Right atrium auricular region (tissue), 2 donors: Measurements from ENCODE around the gene ADK. TPM values are rescaled to one million over a fixed set of nuclear protein-coding genes. Genes with fewer than 3 reads are reported as not detected.

ENCODE experiments used
- DNase-seq: peaks from one replicate; pipeline ENCODE4 v3.0.0-alpha.2; 2019; ENCODE audit warnings: low spot score
- H3K27ac ChIP-seq, 2 donors: fragments of 200-600 bp; sonication (generic); 1 replicate in 1 of 2; 2 replicates in 1 of 2; pipeline ENCODE4 v1.5.1; 2016 to 2019
- H3K27me3 ChIP-seq, 2 donors: fragments of 200-600 bp; sonication (generic); one replicate each; pipeline versions ENCODE4 v1.5.1 to v1.6.0; 2017 to 2019
- H3K36me3 ChIP-seq: fragments of 200-600 bp; sonication (generic); one replicate; pipeline ENCODE4 v1.5.1; 2016
- H3K4me1 ChIP-seq, 2 donors: fragments of 200-600 bp; sonication (generic); one replicate each; pipeline versions ENCODE4 v1.5.1 to v1.6.0; 2017 to 2019
- H3K4me3 ChIP-seq, 2 donors: fragments of 200-600 bp; sonication (generic); 1 replicate in 1 of 2; 2 replicates in 1 of 2; pipeline ENCODE4 v1.5.1; 2017 to 2019; ENCODE audit warnings: mild to moderate bottlenecking in 1 of 2, moderate library complexity in 1 of 2
- H3K9me3 ChIP-seq, 2 donors: fragments of 200-600 bp; sonication (generic); one replicate each; pipeline ENCODE4 v1.5.1; 2019
- total RNA-seq, 2 donors: library from RNA; depleted of rRNA; stranded (reverse); fragments of >200 nt; gene quantifications; one replicate each; pipeline ENCODE4 v1.1.0, GENCODE V29; 2016
- TF ChIP-seq, protein P1 (sequence below), 2 donors: fragments of 200-600 bp; sonication (generic); IDR thresholded peaks; one replicate each; pipeline ENCODE4 v1.5.1; 2019; ENCODE audit warnings: antibody characterized with exemption in 2 of 2

Gene ADK
- total RNA-seq, 2 donors from 2014 or later, result 23.7 to 31.6 TPM

DNA sequence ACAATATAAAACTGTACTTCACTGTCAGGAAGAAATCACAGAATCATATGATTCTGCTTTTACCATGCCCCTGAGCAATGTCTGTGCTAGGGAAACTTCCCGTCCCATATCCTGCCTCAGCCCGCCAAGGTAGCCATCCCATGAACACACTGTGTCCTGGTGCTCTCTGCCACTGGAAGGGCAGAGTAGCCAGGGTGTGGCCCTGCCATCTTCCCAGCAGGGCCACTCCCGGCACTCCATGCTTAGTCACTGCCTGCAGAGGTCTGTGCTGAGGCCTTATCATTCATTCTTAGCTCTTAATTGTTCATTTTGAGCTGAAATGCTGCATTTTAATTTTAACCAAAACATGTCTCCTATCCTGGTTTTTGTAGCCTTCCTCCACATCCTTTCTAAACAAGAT lies 32.2 kb upstream of the ADK start:
- TF ChIP-seq, protein P1, sequence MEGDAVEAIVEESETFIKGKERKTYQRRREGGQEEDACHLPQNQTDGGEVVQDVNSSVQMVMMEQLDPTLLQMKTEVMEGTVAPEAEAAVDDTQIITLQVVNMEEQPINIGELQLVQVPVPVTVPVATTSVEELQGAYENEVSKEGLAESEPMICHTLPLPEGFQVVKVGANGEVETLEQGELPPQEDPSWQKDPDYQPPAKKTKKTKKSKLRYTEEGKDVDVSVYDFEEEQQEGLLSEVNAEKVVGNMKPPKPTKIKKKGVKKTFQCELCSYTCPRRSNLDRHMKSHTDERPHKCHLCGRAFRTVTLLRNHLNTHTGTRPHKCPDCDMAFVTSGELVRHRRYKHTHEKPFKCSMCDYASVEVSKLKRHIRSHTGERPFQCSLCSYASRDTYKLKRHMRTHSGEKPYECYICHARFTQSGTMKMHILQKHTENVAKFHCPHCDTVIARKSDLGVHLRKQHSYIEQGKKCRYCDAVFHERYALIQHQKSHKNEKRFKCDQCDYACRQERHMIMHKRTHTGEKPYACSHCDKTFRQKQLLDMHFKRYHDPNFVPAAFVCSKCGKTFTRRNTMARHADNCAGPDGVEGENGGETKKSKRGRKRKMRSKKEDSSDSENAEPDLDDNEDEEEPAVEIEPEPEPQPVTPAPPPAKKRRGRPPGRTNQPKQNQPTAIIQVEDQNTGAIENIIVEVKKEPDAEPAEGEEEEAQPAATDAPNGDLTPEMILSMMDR (IDR thresholded peaks at IDR 0.05), result no peak
- Histone ChIP-seq H3K27ac (no peak overlapping the region), H3K9me3 (no peaks in the 10 kb centered on the region), H3K4me3 (no peak overlapping the region), H3K4me1 (peaks cover 0 to 19% of the 10 kb centered on the region in 2 donors), H3K36me3 (peaks cover 98% of the 10 kb centered on the region), H3K27me3 (no peaks in the 10 kb centered on the region)
- no peak for DNase-seq

DNA sequence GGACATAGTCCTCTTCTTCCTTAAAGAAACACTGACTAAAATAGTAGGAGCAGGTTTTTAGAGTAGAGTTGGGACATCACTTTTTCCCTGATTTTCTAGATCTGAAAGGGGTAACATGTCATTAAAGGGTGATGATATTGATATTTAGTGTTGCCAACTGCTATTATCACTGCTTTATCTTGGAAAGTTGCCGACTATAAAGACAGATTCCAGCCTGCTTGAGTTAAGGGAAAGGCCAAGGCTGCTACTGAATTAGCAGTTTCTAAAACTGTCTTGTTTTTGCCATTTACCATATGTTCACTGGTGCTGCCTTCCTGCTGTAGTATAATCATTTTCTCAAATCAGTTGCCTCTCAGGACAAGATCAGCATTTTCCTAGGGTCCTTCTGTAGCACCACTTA lies 30.1 kb upstream of the ADK start:
- H3K27ac ChIP-seq, result no peak overlapping the region
- peaks cover 98% of the 10 kb centered on the region for H3K36me3 ChIP-seq
- TF ChIP-seq, protein P1 (IDR thresholded peaks at IDR 0.05), result no peak
- no peak for DNase-seq
- H3K4me3 ChIP-seq, result no peak overlapping the region
- H3K27me3 ChIP-seq, result no peaks in the 10 kb centered on the region
- H3K9me3 ChIP-seq, result no peaks in the 10 kb centered on the region
- H3K4me1 ChIP-seq, result peaks cover 0 to 19% of the 10 kb centered on the region in 2 donors

GRCh38 chr10:74121368-74121767 lies 29.7 kb upstream of the ADK start:
- no peak for DNase-seq
- Histone ChIP-seq H3K27me3 (no peaks in the 10 kb centered on the region), H3K9me3 (no peaks in the 10 kb centered on the region), H3K4me1 (peaks cover 0 to 19% of the 10 kb centered on the region in 2 donors), H3K36me3 (peaks cover 96% of the 10 kb centered on the region), H3K27ac (no peak overlapping the region), H3K4me3 (no peak overlapping the region)
- TF ChIP-seq, protein P1 (IDR thresholded peaks at IDR 0.05), result no peak

- Histone ChIP-seq H3K4me1 (peaks cover 0 to 19% of the 10 kb centered on the region in 2 donors), H3K27ac (no peak overlapping the region), H3K9me3 (no peaks in the 10 kb centered on the region), H3K36me3 (peaks cover 90% of the 10 kb centered on the region), H3K4me3 (no peak overlapping the region), H3K27me3 (no peaks in the 10 kb centered on the region)
- no peak for DNase-seq
- TF ChIP-seq, protein P1 (IDR thresholded peaks at IDR 0.05), result no peak
Measured at GRCh38 chr10:74122060-74122459, 29.0 kb upstream of the ADK start.

GRCh38 chr10:74123081-74123480 lies 27.9 kb upstream of the ADK start:
- H3K27me3 ChIP-seq, result no peaks in the 10 kb centered on the region
- H3K4me3 ChIP-seq, result no peak overlapping the region
- TF ChIP-seq, protein P1 (IDR thresholded peaks at IDR 0.05), result no peak
- H3K27ac ChIP-seq, result no peak overlapping the region
- H3K36me3 ChIP-seq, result peaks cover 89% of the 10 kb centered on the region
- H3K4me1 ChIP-seq, result peaks cover 0 to 18% of the 10 kb centered on the region in 2 donors
- H3K9me3 ChIP-seq, result no peaks in the 10 kb centered on the region
- no peak for DNase-seq
